GM18870 (cell line): ENCODE results near the gene PRR18.
"Not testable (repeated sequence)": the region's sequence is repeated elsewhere in the genome, so short reads cannot be mapped to it uniquely, and the experiment has no call there.

Experiments used
- ATAC-seq: cut with Tn5 transposase; IDR thresholded peaks from one replicate; pipeline ENCODE4 v1.9.1; 2021; ENCODE audit warnings: moderate library complexity; ENCODE audit not compliant: unreplicated experiment

The PRR18 gene, protein sequence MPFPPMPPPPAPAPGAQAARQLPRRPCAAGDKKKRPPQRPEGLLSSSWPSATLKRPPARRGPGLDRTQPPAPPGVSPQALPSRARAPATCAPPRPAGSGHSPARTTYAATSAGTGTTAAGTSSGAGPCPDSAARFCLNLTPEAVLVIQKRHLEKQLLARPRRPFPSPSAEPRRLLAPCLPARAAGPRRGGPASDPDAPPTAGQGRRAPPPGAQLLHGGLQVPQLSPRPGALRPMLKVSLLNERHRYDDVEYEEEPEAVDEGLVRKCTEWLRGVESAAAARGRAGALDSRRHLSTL

DNA sequence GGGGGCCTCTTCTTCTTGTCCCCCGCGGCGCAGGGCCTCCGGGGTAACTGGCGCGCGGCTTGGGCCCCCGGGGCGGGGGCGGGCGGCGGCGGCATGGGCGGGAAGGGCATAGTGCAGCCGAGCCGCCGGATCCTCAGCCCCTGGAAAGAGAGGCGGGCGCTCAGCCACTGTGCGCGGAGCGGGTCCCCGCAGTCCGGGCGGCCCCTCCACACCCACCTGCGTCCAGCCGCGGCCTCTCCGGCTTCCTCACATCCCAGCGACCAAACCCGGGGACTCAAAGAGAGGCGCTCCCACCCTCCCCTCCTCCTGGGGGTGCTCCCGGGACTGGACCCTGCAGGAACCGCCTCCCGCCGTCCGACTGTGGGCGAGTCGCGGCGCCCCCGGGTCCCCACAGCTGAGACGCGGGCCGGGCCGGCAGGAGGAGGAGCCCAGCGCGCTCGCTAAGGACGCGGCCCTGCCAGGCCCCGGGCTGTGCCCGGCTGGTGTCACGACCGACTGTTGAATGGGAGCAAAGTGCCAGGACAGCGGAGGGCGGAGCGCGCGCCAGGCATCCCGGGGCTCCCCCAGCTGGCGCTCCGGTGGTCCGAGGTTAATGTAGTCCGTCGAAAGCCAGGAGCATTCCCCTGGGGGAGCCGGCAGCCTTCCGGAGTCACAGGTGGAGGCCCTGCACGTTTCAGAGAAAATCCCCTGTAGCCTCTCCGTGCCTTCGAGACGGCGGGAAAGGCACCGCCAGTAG, at the start of gene PRR18:
Gene PRR18, minus strand, starts transcription at position 360 of the 736 bp plus-strand sequence. Its CDS starts 250 bp downstream, at position 110.
- no peak for ATAC-seq

DNA sequence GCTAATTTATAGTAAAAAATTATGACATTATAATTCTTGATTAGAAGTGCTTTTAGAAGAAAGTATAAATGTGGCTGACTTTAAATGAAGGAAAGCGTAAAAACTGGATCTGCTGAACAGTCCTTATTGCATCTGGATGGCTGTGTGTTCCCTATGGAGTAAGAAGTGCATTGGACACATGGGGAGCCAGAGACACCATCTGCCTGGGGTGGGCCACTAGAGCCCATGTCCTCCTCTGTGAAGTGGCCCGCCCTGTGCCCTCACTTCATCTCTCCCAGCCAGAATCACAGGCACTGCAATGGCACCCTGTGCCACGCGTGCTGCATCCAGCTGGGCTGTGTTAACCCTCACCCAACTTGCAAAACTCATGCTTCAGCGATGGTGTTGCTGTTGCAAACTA, 47.4 kb upstream of the PRR18 start:
- ATAC-seq, result no peak

DNA sequence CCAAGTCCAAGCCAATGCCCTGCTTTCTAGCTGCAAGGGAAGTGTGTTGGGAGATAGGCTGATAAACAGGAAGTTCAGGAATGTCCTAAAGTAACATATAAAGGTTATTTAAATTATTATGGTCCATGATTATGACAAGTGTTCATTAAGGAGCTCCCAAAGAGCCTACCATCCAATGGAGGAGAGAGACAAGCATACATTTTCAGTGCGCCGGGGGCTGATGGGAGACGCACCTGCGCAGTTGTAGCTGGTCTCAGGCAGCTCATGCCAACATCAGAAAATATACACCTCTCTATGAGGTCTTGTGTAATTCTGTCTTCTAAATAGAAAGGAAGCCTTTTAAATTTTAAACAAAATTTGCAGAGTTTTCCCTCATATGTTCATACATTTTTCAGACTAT, 46.8 kb upstream of the PRR18 start:
- ATAC-seq, result no peak

DNA sequence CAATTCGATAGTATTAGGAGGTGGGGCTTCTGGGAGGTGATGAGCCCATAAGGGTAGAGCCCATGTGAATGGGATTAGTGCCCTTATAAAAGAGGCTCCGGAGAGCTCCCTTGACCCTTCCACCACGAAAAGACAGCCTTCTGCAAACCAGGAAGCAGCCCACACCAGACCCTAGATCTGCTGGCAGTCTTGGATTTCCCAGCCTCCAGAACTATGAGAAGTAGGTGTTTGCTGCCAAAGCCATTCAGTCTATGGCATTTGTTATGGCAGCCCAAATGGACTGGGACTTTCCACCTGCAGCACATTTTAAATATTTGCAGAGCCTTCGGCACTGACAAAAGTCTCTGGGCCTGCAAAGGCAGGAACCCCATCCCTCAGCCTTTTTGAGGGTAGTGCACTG, 46.0 kb upstream of the PRR18 start:
- no peak for ATAC-seq

DNA sequence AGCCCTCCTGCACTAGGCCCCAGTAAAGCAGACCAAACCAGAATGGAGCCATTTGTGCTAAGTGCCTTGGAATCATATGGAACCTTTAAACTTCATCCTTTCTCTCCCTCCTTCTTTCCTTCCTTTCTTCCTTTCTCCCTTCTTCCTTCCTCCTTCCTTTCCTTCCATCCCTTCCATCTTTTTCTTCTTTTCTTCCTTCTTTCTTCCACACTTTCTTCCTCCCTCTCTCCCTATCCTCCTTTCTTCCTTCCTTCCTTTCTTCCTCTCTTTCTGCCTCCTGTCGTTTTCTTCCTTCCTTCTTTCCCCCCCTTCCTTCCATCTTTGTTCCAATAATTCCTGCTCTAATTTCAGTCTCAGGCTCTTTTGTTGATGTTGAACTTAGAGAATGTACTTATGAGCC, 45.3 kb upstream of the PRR18 start:
- no peak for ATAC-seq

DNA sequence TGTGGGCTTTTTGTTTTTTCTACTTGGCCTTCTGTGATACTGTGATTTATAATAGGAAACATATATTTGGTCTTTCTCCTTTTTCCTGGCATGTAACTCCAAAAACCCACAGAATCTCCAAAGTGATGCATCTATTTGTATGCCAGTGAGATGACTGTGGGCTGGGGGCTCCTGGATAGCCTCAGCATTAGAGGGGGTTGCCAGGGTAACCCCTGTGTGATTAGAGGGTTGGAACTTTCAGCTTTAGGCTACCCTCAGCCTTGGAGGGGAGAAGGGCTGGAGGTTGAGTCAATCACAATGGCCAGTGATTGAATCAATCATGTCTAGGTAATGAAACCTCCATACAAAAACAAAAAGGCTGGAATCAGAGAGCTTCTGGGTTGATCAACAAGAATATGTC, 44.7 kb upstream of the PRR18 start:
- no peak for ATAC-seq

DNA sequence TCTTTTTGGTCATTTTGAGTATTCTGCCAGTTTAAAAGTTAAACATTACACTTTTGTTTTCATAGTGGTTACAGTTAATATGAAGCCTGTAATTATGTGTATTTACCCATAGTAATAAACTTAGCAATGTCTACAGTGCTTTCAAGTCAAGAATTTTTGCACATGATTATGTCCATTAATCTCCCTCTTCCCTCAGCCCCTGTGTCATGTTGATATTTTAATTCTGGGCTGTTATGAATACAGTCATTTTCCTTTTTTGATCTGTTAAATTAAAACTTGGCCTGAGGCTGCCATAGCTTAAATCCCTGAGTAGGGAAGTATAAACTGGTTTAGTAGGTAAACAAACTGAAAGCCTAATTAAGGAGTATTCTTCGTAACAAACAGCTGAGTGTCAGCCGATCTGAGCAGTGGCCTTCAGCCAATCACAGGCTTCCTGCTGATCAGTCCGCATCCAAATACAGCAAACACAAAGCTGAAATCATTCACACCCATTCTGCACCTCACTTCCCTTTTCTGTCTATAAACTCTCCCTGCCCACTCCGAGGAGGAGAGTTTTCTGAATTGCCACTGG, 43.6 kb upstream of the PRR18 start:
- ATAC-seq, result peak; percentile 94

DNA sequence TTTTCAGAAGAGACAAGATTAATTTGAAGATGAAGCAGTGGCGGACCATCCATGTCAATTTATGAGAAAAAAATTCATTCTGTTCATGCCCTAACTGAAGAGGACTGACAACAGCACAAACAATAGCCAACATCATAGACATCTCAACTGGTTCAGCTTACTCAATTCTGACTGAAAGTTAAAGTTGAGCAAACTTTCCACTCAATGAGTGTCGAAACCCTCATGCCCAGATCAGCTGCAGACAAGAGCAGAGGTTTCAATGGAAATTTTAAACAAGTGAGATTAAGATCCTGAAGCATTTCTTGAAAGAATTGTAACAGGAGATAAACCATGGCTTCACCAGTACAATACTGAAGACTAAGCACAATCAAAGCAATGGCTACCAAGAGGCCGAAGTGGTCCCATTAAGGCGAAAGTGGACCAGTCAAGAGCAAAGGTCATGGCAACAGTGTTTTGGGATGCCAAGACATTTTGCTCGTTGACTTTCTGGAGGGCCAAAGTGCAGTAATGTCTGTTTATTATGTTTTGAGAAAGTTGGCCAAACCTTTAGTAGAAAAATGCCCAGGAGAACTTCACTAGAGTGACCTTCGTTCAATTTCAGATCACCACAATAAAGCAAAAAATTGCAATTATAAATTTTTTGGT, 40.2 kb upstream of the PRR18 start:
- ATAC-seq, result no peak

DNA sequence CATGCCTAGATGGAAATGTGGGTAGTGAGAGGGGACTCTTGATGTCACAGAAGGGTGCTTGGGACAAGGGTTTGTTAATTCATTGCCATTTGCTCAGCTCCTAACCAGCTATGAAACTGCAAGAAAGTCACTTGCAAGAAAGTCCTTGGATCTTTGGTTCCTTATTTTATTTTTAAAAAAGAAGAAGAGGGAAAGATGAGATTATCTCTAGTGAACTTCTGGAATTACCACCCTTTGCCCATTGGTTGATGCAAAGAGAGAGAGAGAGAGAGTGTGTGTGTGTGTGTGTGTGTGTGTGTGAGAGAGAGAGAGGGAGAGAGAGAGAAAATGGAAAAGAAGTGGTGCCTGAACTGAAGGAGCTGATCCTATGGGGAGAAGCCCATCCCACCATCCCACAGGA, 38.8 kb upstream of the PRR18 start:
- no peak for ATAC-seq

DNA sequence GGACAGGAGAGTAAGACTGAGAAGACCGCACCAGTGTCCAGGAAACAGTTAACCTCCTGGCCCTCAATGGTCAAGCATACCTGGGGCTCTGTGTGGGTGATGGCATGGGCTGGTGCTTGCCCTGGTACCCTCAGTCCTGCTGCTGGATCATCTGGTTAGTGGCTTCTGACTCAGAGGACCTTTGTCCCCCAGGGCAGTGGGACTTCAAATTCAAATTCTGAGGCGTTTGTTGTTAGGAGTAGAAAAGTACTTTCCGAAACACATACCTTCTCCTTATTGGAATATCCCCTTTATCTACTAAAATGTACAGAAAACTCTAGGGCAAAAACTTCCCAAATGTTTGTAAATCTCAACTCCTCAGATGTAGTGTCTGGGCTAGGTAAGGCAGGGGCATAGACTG, 38.3 kb upstream of the PRR18 start:
- ATAC-seq, result no peak

DNA sequence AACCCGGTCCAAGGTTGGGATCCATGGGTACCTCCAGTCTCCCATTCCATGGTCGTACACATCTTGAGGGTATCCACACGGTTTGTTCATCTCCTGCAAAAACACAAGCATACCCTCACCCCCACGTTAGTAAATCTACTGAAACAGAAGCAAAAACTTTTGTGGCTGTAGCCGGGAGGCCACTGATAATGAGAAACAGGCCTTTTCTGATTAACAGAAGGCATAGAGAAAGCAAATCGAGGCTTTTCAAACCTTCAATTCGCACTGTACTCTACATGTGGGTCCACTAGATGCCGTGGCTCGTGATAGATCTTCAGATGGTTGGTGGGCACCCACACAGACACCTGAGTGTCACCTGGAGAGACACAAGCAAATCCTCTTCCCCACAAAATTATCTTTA, 37.5 kb upstream of the PRR18 start:
- not testable (repeated sequence) for ATAC-seq

DNA sequence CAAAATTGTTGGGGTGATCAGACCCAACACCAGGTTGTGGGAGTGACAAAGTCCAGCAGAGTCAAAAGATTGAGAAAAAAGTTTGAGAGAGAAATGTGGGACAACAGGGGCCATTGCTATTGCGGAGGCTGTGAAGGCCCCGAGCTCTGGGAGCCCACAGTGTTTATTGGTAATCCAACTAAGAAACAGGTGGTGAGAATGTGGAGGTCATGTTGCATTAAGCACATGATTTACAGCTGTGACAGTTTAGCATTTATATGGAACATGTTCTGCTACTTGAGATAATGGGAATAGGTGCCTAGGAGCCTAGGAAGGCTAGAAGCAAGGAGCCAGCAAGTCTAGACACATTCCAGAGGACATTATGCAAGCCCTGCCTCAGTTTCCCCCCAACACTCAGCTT, 36.7 kb upstream of the PRR18 start:
- ATAC-seq, result not testable (repeated sequence)

DNA sequence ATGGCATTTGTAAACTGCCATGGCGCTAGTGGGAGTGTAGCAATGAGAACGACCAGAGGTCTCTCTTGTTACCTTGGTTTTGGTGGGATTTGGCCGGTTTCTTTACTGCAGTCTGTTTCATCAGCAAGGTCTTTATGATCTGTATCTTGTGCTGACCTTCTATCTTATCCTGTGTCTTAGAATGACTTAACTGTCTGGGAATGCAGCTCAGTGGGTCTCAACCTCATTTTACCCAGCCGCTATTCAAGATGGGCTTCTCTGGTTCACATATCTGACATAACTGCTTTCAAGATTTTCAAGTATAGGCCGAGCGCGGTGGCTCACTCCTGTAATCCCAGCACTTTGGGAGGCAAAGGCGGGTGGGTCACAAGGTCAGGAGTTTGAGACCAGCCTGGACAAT, 36.0 kb upstream of the PRR18 start:
- ATAC-seq, result no peak

DNA sequence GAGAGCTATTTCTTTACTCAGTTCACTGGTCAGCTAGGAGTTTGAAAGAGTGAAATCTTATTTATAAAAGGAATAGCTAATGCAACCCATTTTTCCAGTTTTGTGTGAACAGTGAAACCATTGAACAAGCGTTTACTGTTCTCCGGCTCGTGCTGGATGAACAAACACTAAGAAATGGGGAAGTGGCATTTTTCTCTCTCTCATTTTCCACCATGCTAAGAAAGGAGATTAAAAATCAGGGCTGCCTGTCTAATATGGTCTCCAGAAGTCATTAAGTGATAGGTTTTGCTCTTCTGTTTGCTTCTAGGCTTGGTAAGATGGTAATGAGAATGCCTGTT, 34.9 kb upstream of the PRR18 start:
- peak; percentile 37 for ATAC-seq

DNA sequence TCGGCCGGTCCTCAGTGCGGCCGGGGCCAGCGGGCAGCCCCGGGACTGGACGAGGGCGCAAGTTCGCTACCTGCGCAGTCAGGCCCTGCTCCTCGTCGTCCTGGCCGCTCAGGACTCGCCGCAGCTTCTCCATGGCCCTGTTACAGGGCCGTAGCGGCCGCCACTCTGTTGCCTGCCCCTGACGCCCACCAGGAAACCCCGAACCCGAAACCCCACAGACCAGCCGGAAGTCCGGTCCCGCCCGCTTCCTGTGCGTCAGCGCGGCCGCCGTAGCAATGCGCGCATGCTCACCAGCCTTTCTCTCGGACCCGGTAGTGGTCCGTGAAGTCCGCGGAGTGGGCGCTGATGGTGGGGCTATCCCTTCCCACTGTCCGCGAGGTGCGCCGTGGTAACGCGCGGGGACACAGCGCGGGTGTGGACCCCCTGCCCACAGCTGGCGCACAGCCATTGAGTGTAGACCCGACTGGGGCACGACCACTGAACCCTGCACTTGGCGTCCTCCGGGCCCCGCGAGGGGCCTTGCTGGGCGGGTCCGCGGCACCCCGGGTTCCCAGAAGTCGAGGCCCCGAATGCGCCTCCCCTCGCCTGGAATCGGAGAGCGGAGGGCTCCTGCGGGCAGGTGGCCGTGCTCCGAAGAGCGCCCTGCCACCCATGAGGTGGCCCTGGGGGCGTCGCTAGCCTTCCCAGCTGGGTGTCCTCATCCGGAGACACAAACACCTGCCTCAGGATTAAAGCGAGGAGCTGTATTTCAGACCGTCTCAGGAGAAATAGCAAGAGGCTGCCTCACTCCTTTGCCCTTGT, 34.4 kb upstream of the PRR18 start, which contains the start of gene SFT2D1:
Gene SFT2D1, minus strand, starts transcription at position 197 of the 801 bp plus-strand sequence. Its CDS starts 64 bp downstream, at position 133.
- peak; percentile 85 for ATAC-seq

DNA sequence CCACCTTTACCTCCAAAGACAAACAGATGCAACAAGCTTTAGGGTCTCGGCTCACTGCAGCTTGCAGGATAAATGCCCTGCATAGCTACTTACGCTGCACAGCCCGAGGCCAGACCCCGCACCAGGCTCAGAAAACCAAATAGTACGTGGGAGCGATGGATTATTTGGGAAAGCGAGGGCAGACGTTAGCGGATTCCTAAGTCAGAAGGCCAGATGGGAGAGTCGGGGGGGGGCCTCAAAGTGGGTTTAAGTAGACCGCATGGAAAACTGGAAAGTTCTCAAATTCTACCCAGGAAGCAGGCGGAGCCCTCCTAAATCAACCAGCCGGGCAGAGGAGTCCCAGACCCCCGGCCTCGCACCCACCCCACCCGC, 33.8 kb upstream of the PRR18 start:
- no peak for ATAC-seq

DNA sequence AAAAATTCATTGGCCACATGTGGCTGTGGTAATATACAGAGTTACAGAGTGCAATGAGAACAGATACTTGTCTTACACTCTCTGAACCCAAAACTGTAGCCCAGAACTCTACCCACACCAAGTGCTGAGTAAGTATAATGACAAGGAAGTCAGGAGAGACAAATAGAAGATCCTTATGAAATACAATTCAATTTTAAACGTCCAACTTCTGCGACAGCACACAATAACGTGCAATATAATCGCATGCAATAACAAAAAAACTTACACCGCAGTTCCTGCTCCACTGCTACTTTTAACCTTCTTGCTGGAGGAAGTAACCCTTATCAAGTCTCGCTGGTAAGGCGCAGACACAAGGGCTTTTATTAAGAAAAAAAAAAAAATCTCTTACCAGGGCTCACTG, 33.3 kb upstream of the PRR18 start:
- ATAC-seq, result no peak

DNA sequence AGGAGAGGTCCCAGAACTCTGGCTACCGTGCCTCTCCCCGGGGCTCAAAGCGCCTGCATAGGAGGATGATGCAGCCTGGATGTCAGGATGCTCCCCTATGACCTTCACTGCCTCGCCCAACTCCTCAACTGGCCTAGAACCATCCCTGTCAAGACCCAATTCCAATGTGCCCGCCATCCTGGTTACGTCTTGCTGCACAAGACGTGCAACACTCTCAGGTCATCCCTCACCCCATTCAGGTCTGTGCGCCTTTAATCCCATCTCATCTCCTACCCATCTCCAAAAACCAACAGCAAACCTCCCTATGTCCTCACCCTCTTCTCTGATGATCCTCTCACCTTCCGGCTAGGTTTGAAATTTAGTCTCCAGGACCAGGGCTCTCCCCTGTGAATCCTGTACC, 30.7 kb upstream of the PRR18 start:
- no peak for ATAC-seq

DNA sequence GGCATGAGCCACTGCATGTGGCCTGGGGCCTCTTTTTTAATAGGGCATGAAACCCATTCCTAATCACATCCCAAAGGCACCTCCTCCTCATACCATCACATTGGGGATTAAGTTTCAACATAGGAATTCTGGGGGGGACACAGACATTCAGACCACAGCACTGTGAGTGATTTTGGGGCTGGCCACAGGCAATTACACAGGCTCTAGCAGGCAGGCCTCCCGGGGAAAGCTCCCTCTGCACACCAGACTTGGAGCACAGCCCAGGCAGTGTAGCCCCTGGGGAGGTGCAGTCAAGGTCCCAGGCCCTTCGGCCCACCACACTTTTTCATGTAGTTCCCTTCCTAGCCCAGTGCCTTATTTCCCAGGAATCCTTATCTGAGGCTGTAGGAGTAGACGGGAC, 28.7 kb upstream of the PRR18 start:
- no peak for ATAC-seq

DNA sequence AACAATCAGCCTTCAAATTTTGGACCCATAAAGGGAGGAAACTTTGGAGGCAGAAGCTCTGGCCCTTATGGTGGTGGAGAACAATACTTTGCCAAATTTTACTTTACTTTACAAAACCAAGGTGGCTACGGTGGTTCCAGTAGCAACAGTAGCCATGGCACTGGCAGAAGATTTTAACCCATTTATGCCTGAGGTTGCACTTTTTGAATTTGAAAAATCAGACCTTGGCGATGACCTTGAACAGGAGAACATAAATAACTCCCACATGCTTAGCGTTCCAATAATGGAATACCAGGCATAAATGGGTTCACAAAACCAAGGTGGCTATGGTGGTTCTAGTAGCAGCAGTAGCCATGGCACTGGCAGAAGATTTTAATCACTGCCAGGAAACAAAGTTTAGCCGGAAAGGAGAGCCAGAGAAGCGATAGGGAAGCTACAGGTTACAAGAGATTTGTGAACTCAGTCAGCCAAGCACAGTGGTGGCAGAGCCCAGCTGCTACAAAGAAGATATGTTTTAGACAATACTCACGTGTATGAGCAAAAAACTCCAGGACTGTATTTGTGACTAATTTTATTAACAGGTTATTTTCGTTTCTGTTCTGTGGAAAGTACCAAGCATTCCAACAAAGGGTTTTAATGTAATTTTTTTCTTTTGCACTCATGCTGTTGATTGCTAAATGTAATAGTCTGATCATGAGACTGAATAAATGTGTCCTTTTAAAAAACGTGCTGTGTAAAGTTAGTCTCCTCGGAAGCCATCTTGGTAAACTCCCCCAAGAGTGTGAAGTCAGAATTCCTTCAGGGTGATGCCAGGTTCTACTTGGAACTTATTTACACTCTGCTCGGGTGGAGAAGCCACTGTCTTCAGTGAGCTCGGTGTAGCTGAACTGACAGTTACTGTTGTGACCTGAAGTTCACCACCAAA, 27.4 kb upstream of the PRR18 start:
- peak; percentile 46 for ATAC-seq
